HG02678 (cell line): Measurements from ENCODE around the gene SRSF6.
A peak's percentile ranks its signal among the peaks of the same experiment; 100 is the strongest.
"Not testable (repeated sequence)": the region's sequence is repeated elsewhere in the genome, so short reads cannot be mapped to it uniquely, and the experiment has no call there.

Experiments used
- ATAC-seq: cut with Tn5 transposase; IDR thresholded peaks from one replicate; pipeline ENCODE4 v1.9.1; 2021; ENCODE audit warnings: mild to moderate bottlenecking, moderate library complexity; ENCODE audit not compliant: unreplicated experiment

Gene SRSF6

GRCh38 chr20:43448748-43449535 lies 8.8 kb upstream of the SRSF6 start:
- ATAC-seq, result no peak

GRCh38 chr20:43450841-43451799 lies 6.6 kb upstream of the SRSF6 start:
- no peak for ATAC-seq

- no peak for ATAC-seq
These were observed 5.1 kb upstream of the SRSF6 start for GRCh38 chr20:43452404-43453126.

GRCh38 chr20:43456252-43456651 lies 1.4 kb upstream of the SRSF6 start:
- not testable (repeated sequence) for ATAC-seq

GRCh38 chr20:43456809-43457639 lies 672 bp upstream of the SRSF6 start:
- peak; percentile 82 for ATAC-seq

- ATAC-seq, result peak; percentile 1
These were observed 777 bp downstream of the SRSF6 start for GRCh38 chr20:43458422-43458924.

- ATAC-seq, result no peak
These were observed 1.6 kb downstream of the SRSF6 start for GRCh38 chr20:43459022-43459942.

GRCh38 chr20:43460172-43460829 lies 2.6 kb downstream of the SRSF6 start:
- ATAC-seq, result no peak

- ATAC-seq, result no peak
These were observed 3.1 kb downstream of the SRSF6 start for GRCh38 chr20:43460830-43461200.

GRCh38 chr20:43461894-43462659 lies 4.4 kb downstream of the SRSF6 start:
- ATAC-seq, result no peak

- ATAC-seq, result no peak
These were observed 5.2 kb downstream of the SRSF6 start for GRCh38 chr20:43462660-43463526.

- no peak for ATAC-seq
These were observed 6.0 kb downstream of the SRSF6 start for GRCh38 chr20:43463527-43464218.

- ATAC-seq, result no peak
These were observed 6.6 kb downstream of the SRSF6 start for GRCh38 chr20:43464219-43464790.

- ATAC-seq, result no peak
These were observed 7.9 kb downstream of the SRSF6 start for GRCh38 chr20:43465625-43465943.

- ATAC-seq, result no peak
These were observed 9.9 kb downstream of the SRSF6 start for GRCh38 chr20:43467589-43467988.
